HepG2 (cell line): ENCODE measurements around the gene AFAP1. TPM values are rescaled to one million over a fixed set of nuclear protein-coding genes. Genes with fewer than 3 reads are reported as not detected.

ENCODE experiments used
- AFF4 ChIP-seq: sonication (generic); formaldehyde crosslinking; IDR thresholded peaks from 2 replicates; pipeline ENCODE4 v1.4.0; 2020; ENCODE audit warnings: missing genetic modification reagents
- CREB1 ChIP-seq, 2 experiments: fragments of 450-650 bp in 1 of 2; IDR thresholded peaks; 2 replicates each; pipeline ENCODE4 v1.6.1; 2016 to 2017; ENCODE audit warnings: control low read depth in 1 of 2, mild to moderate bottlenecking in 1 of 2, missing compliant biosample characterization in 1 of 2, missing genetic modification characterization in 1 of 2
- GLMP ChIP-seq: sonication (generic); formaldehyde crosslinking; IDR thresholded peaks from 2 replicates; pipeline ENCODE4 v1.9.0; 2021; ENCODE audit warnings: missing genetic modification reagents, mild to moderate bottlenecking, borderline replicate concordance
- HOXA5 ChIP-seq: sonication (generic); formaldehyde crosslinking; IDR thresholded peaks from 2 replicates; pipeline ENCODE4 v1.4.0; 2020; ENCODE audit warnings: missing genetic modification reagents
- IRF2 ChIP-seq: IDR thresholded peaks from 2 replicates; pipeline ENCODE4 v1.6.1; 2018; ENCODE audit warnings: missing genetic modification reagents, missing compliant biosample characterization
- NCOA1 ChIP-seq: sonication (generic); formaldehyde crosslinking; IDR thresholded peaks from 2 replicates; pipeline ENCODE4 v1.9.0; 2021; ENCODE audit warnings: missing genetic modification reagents
- RNF219 ChIP-seq: sonication (generic); formaldehyde crosslinking; IDR thresholded peaks from 2 replicates; pipeline ENCODE4 v1.5.0; 2020; ENCODE audit warnings: mild to moderate bottlenecking, missing genetic modification reagents
- ZBTB38 ChIP-seq: sonication (generic); formaldehyde crosslinking; IDR thresholded peaks from 2 replicates; pipeline ENCODE4 v1.5.1; 2020; ENCODE audit warnings: mild to moderate bottlenecking, missing genetic modification reagents
- ZFP36 ChIP-seq: fragments of 150-350 bp; IDR thresholded peaks from 2 replicates; pipeline ENCODE4 v1.6.1; 2018; ENCODE audit warnings: borderline replicate concordance, low read length, low read depth; ENCODE audit not compliant: partially characterized antibody
- ZMAT3 ChIP-seq: sonication (generic); formaldehyde crosslinking; conservative IDR thresholded peaks from 2 replicates; pipeline ENCODE4 v1.7.0; 2021; ENCODE audit warnings: missing genetic modification reagents
- ZMYM3 ChIP-seq: sonication (generic); formaldehyde crosslinking; IDR thresholded peaks from 2 replicates; pipeline ENCODE4 v1.5.1; 2020; ENCODE audit warnings: mild to moderate bottlenecking, missing genetic modification reagents
- ZNF121 ChIP-seq: sonication (generic); formaldehyde crosslinking; IDR thresholded peaks from 2 replicates; pipeline ENCODE4 v1.5.0; 2020; ENCODE audit warnings: mild to moderate bottlenecking, missing genetic modification reagents
- ZNF205 ChIP-seq: IDR thresholded peaks from 2 replicates; pipeline ENCODE4 v1.6.1; 2018; ENCODE audit warnings: missing biosample characterization, missing genetic modification reagents
- ZNF263 ChIP-seq: sonication (generic); formaldehyde crosslinking; IDR thresholded peaks from 2 replicates; pipeline ENCODE4 v1.4.0; 2020; ENCODE audit warnings: missing genetic modification reagents
- ZNF546 ChIP-seq: sonication (generic); formaldehyde crosslinking; conservative IDR thresholded peaks from 2 replicates; pipeline ENCODE4 v1.8.1; 2023; ENCODE audit warnings: mild to moderate bottlenecking, missing genetic modification reagents
- ZNF646 ChIP-seq: sonication (generic); formaldehyde crosslinking; IDR thresholded peaks from 2 replicates; pipeline ENCODE4 v1.9.0; 2021; ENCODE audit warnings: mild to moderate bottlenecking, missing genetic modification reagents
- polyA plus RNA-seq, 8 experiments: library from polyadenylated mRNA; depleted of rRNA in 3 of 8; stranded (reverse) in 7 of 8; unstranded in 1 of 8; fragments of >200 nt; fragmentation: Illumina TruSeq in 4 of 8; extraction: Trizol in 4 of 8; gene quantifications; 2 replicates each; pipeline versions ENCODE4 v1.2.1 to v1.2.3, GENCODE V29; 2011 to 2016; ENCODE audit warnings: low read depth in 4 of 8, missing spikeins in 1 of 8, mixed read lengths in 1 of 8; ENCODE audit not compliant: insufficient read depth in 1 of 8
- total RNA-seq, 5 experiments: library from RNA; depleted of rRNA; stranded (reverse); fragments of >200 nt; fragmentation: Illumina TruSeq; extraction: Trizol; gene quantifications; 2 replicates each; pipeline ENCODE4 v1.2.3, GENCODE V29; 2016; ENCODE audit warnings: low read depth in 1 of 5

Gene AFAP1
- total and polyA plus RNA-seq, 2 of the 13 experiments (the other 11 are each of a cell fraction or from before 2014, with no cell fraction given) = 2.5 TPM

- 0 out of 2 replicates have a peak, but pooled peaks have one; percentile 26 for TF ChIP-seq ZNF646 (CRISPR knock-in tag)
- peak; percentile 72 for TF ChIP-seq ZNF121
- peak; percentile 40 for TF ChIP-seq CREB1 (IDR thresholded peaks at IDR 0.05)
- no peak for TF ChIP-seq CREB1 (CRISPR knock-in tag; IDR thresholded peaks at IDR 0.05)
- TF ChIP-seq IRF2 (CRISPR knock-in tag) = no peak
- no peak for TF ChIP-seq HOXA5
- peak; percentile 89 for TF ChIP-seq ZNF263 (CRISPR knock-in tag)
- no peak for TF ChIP-seq AFF4
- TF ChIP-seq ZBTB38 (CRISPR knock-in tag) = 0 out of 2 replicates have a peak, but pooled peaks have one; percentile 9
- TF ChIP-seq RNF219 (CRISPR knock-in tag) = no peak
- no peak for TF ChIP-seq ZNF546
- TF ChIP-seq ZFP36 = peak; percentile 84
- no peak for TF ChIP-seq NCOA1 (CRISPR knock-in tag)
- TF ChIP-seq ZMYM3 (CRISPR knock-in tag) = peak; percentile 53; the same call in 1 of the 2 replicates
- TF ChIP-seq ZNF205 (CRISPR knock-in tag) = no peak
- TF ChIP-seq GLMP (CRISPR knock-in tag) = no peak
- TF ChIP-seq ZMAT3 = 0 out of 2 replicates have a peak, but pooled peaks have one; percentile 33
Observed at GRCh38 chr4:7971881-7972500, 32.3 kb upstream of the AFAP1 start (continued).
